Astrocyte of the spinal cord (primary cell): ENCODE data around the gene TTC17.
A peak's percentile ranks its signal among the peaks of the same experiment; 100 is the strongest.

ENCODE experiments used
- DNase-seq: peaks from one replicate; pipeline ENCODE4 v3.0.0; 2011; ENCODE audit warnings: low read depth, low spot score
- H3K4me3 ChIP-seq: 2 replicates; pipeline ENCODE4 v1.5.1; 2011; ENCODE audit warnings: low read depth, mild to moderate bottlenecking, low read length, moderate library complexity
- in situ Hi-C: cut with HindIII; loops from 2 replicates; pipeline ENCODE4 v1.10.0; 2017; ENCODE audit warnings: low sequenced_read_pairs
- TF ChIP-seq, protein P1 (sequence below): IDR thresholded peaks from 2 replicates; pipeline ENCODE4 v1.5.1; 2012; ENCODE audit warnings: low read depth, mild to moderate bottlenecking, low read length, inconsistent platforms

TTC17 gene

DNA sequence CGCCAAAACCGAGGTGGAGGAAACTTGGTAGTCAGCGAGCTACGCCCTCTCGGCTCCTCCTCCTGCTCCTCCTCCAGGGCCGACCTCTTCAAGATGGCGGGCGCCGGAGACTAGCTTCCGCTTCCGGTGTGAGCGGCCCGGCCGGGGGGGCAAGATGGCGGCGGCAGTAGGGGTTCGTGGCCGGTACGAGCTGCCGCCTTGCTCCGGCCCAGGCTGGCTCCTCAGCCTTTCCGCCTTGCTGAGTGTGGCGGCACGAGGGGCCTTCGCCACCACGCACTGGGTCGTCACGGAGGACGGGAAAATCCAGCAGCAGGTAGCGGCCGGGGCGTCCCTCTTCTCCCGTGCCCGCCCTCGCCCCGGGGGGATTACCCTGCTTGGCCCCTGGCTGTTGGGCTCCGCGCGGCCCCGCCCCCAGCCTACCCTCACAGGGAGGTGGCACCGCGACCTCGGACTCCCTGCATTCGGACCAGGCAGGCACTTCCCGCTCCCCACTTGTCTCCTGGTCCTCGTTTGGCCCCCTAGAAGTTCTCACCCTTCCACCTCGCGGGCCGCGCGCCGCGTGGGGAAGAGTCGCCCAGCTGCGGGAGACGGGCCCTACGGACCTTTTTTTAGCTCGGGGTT lies at the start of gene TTC17:
TTC17 (plus strand) TSS at position 120 of the 621 bp plus-strand sequence; CDS start at position 155, 35 bp downstream.
- peak within 1 kb of the TSS; percentile 74 for H3K4me3 ChIP-seq
- TF ChIP-seq, protein P1, sequence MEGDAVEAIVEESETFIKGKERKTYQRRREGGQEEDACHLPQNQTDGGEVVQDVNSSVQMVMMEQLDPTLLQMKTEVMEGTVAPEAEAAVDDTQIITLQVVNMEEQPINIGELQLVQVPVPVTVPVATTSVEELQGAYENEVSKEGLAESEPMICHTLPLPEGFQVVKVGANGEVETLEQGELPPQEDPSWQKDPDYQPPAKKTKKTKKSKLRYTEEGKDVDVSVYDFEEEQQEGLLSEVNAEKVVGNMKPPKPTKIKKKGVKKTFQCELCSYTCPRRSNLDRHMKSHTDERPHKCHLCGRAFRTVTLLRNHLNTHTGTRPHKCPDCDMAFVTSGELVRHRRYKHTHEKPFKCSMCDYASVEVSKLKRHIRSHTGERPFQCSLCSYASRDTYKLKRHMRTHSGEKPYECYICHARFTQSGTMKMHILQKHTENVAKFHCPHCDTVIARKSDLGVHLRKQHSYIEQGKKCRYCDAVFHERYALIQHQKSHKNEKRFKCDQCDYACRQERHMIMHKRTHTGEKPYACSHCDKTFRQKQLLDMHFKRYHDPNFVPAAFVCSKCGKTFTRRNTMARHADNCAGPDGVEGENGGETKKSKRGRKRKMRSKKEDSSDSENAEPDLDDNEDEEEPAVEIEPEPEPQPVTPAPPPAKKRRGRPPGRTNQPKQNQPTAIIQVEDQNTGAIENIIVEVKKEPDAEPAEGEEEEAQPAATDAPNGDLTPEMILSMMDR, result no peak
- DNase-seq, result peak; percentile 92
- in situ Hi-C loops, result no loop called here

GRCh38 chr11:43311791-43312607 lies 46.7 kb upstream of the TTC17 start, which contains the start of gene API5:
TSS of gene API5 (plus strand) at chr11:43311996. CDS start at chr11:43312128, 132 bp downstream.
- DNase-seq, result peak; percentile 96
- in situ Hi-C loops, result no loop called here
- TF ChIP-seq, protein P1, result peak; percentile 85
- peak within 1 kb of the TSS; percentile 79 for H3K4me3 ChIP-seq

GRCh38 chr11:43315966-43316365 lies 42.8 kb upstream of the TTC17 start:
- peak; percentile 18 for DNase-seq
- in situ Hi-C loops, result no loop called here
- H3K4me3 ChIP-seq, result no peak overlapping the region
- TF ChIP-seq, protein P1, result no peak

- in situ Hi-C loops, result no loop called here
- TF ChIP-seq, protein P1, result no peak
- peak; percentile 68 for DNase-seq
- H3K4me3 ChIP-seq, result no peak overlapping the region
Measured at GRCh38 chr11:43316451-43316850, 42.3 kb upstream of the TTC17 start.

DNA sequence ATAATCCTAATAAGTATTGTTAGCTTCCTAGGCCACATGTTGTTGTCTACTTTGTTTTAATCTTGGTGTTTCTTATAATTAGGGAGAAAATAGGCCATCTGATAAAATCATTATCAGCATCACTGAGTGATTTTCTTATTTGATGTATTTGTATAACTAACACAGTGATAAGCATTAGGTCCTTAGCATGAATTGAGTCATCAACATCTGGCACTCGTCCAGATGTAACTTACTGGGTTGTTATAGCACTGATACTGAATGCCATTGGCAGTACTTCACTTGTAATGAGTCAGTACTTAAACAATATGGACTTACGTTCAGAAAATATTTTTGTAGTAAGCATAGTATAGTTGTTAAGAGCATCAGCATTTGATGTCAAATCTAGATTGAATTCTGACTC lies 30.7 kb upstream of the TTC17 start:
- no peak overlapping the region for H3K4me3 ChIP-seq
- DNase-seq, result peak; percentile 92
- TF ChIP-seq, protein P1, result no peak
- in situ Hi-C loops, result no loop called here

GRCh38 chr11:43328482-43328881 lies 30.2 kb upstream of the TTC17 start:
- H3K4me3 ChIP-seq, result no peak overlapping the region
- in situ Hi-C loops, result no loop called here
- no peak for DNase-seq
- TF ChIP-seq, protein P1, result no peak
